H54 (cell line): ENCODE results near the gene CFI.

ENCODE experiments used
- DNase-seq: peaks from one replicate; pipeline ENCODE4 v3.0.0; 2011; ENCODE audit warnings: low spot score, mixed read lengths; ENCODE audit not compliant: insufficient read length
- FAIRE-seq: peaks from 3 replicates; lab custom pipeline; 2011; peaks lifted over from hg19 to GRCh38; lab: Jason Lieb, UNC
- POLR2A ChIP-seq: IDR thresholded peaks from 2 replicates; pipeline ENCODE4 v1.6.1; 2011; ENCODE audit warnings: low read depth, mild to moderate bottlenecking, low read length

The CFI gene

GRCh38 chr4:109801895-109802319, at the start of gene CFI:
Gene CFI, minus strand, starts transcription at chr4:109801999. Its CDS starts 28 bp downstream, at chr4:109801971.
- TF ChIP-seq POLR2A, result no peak
- FAIRE-seq (no peak), DNase-seq (no peak)

DNA sequence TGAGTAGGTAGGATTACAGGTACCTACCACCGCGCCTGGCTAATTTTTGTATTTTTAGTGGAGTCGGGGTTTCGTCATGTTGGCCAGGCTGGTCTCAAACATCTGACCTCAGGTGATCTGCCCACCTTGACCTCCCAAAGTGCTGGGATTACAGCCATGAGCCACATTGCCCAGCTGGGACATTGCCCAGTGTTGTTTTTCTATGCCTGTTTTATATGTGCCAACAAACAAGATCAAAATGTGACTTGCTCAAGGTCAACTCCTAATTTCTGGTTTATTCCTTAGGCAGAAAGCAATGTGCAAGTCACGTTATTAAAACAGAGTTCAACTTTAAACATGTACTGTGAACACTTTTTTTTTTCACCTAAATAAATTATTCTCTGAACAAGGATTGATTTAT, 48.8 kb upstream of the CFI start:
- no peak for TF ChIP-seq POLR2A
- DNase-seq (no peak), FAIRE-seq (no peak)

DNA sequence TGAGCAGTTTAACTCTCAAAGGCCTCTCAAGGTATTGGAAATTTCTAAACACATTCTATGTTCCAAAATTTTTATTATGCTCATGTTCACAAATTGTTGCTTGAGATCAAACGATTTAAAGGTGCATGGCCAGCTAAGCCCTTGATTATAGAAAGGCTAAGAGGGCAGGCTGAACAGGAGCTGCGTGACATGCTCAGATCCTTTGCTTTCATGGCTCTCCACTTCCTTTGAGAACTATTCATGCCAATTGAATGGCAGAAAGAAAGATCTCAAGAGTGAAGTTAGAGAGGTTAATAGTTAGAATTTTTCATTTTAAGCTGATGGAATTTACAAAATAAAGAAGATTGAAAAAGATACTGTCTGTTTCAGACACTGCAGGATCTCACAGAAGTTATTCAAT, 46.7 kb upstream of the CFI start:
- no peak for FAIRE-seq
- no peak for TF ChIP-seq POLR2A
- DNase-seq, result no peak

DNA sequence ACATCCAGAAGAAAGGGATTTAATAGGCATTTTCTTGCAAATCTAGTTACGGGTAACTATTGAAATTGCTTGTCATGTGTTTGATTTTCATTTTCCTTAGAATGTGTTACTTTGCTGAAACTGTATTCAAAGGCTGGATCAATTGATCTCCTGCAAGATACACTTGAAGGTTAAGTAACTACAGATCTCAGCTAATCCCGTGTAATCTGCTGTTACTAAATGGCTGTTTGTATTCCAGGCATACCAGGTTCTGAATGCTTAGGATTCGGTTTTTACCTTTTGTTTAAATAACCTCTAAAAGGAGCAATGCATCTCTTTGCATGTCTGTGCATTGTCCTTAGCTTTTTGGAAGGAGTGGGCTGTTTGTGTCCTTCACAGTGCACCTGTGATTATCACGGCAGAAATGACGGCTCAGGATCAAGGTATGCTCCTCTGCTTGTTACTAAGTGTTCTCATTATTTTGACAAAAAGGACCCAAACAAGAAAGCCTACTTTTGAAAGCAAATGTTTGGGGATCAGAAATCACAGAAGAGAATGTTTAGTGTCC, 46.2 kb upstream of the CFI start, which contains the start of gene LRIT3:
TSS of gene LRIT3 (plus strand) at position 212 of the 547 bp plus-strand sequence. CDS start at position 307, 95 bp downstream.
- TF ChIP-seq POLR2A, result no peak
- no peak for FAIRE-seq
- no peak for DNase-seq

GRCh38 chr4:109846395-109847098, 44.7 kb upstream of the CFI start:
- DNase-seq (no peak), FAIRE-seq (no peak)
- TF ChIP-seq POLR2A, result no peak

DNA sequence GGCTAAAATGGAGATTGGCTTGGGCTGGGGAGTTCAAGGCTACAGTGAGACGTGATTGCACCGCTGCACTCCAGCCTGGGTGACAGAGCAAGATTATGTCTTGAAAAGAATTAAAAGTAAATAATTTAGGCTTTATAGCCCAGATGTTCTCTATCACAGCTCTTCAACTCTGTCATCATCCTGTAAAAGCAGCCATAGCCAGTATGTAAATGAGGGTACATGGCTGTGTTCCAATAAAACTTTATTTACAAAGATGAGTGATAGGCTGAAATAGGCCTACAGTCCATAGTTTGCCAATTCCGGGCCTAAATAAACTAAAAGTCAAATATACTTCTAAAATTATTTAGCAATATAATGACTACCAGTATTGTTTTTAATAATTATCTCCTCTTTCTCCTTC, 35.2 kb upstream of the CFI start:
- no peak for TF ChIP-seq POLR2A
- FAIRE-seq (no peak), DNase-seq (no peak)

- FAIRE-seq (no peak), DNase-seq (no peak)
- TF ChIP-seq POLR2A, result no peak
These were observed 32.0 kb upstream of the CFI start for GRCh38 chr4:109833756-109834155.

DNA sequence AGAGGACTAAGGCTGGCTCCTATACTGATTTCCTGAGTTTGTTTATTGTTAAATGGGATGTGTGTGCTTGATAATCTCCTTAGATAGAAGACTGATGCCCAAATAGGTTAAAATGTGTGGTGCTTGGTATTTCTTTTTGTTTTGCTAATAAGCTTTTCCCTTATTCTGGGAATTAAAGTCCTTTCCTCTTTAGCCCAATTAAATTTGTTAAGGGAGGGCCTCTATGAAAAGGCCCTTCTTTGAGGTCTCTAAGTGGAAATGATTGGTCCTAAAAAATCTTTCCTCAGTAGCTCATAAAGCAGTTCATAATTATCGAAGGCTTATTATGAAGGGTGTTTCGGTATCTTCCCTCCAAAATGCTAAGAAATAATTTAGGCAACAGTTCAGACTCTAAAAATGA, 25.9 kb upstream of the CFI start, which contains the start of gene RRH:
TSS of gene RRH (plus strand) at position 301 of the 400 bp plus-strand sequence. CDS start at position 357, 56 bp downstream.
- TF ChIP-seq POLR2A, result no peak
- DNase-seq (no peak), FAIRE-seq (no peak)

GRCh38 chr4:109826719-109827118, 24.9 kb upstream of the CFI start:
- no peak for DNase-seq
- TF ChIP-seq POLR2A, result no peak
- no peak for FAIRE-seq

GRCh38 chr4:109821185-109821584, 19.4 kb upstream of the CFI start:
- FAIRE-seq (no peak), DNase-seq (no peak)
- TF ChIP-seq POLR2A, result no peak

DNA sequence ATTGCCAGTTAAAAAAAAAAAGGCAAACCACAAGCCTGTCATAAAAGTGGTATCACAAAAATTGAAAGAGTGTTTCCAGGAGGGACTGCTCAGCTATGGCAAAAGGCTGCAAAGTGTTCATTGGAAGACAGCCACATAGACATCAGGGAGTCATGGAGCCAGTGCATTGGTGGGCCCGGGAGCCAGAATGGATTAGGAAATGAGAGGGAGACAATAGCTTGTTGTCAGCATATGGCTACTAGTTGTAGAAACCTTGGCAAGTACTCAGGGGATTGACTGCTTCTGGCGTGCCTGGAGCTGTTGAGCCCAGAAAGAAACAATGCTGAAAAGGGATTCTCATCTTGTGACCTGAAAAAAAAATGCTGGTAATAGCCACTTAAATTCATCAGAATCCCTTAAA, 18.8 kb upstream of the CFI start:
- FAIRE-seq (no peak), DNase-seq (no peak)

GRCh38 chr4:109818268-109818667, 16.5 kb upstream of the CFI start:
- DNase-seq (no peak), FAIRE-seq (no peak)
- no peak for TF ChIP-seq POLR2A

More for the DNA sequence above, 18.8 kb upstream of the CFI start:
- TF ChIP-seq POLR2A, result no peak

DNA sequence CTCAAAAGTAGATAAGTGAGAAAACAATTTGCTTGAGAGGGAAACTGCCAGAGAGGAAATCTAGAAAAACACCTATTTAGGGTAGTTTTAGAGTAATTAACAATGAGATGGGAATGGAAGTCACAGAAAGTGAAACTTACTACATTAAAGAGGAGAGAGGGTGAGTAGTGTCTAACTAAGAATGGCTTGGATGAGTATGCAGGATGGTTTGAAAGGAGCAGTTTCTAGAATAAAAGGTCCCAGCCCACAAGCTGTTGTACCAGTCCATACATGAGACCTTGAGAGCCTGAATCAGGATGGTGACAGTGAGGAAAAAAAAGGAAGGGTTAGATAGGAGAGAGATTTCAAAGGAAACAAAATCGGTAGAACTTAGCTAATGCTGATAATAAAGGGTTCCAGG, 15.1 kb upstream of the CFI start:
- no peak for DNase-seq
- no peak for FAIRE-seq
- no peak for TF ChIP-seq POLR2A

DNA sequence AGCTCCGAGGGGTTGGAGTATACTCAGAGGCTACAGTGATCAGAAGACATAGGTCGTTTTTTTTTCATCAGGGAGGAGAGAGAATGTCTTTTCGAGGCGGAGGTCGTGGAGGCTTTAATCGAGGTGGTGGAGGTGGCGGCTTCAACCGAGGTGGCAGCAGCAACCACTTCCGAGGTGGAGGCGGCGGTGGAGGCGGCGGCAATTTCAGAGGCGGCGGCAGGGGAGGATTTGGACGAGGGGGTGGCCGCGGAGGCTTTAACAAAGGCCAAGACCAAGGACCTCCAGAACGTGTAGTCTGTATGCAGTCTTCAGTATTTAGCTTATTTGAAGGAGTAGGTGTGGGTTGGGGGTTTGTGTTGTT, 14.3 kb upstream of the CFI start:
- DNase-seq, result no peak
- TF ChIP-seq POLR2A, result no peak
- no peak for FAIRE-seq
